Activated CD4-positive, alpha-beta memory T cell treated with anti-CD3 and anti-CD28 coated beads for 36 hours (primary cell): ENCODE data around the gene CBFA2T3. TPM values are rescaled to one million over a fixed set of nuclear protein-coding genes. Genes with fewer than 3 reads are reported as not detected.

Experiments
- CTCF ChIA-PET: fragments of 350-600 bp; sonication (Branson Sonifier 250); formaldehyde crosslinking; loops from one replicate; lab custom pipeline; 2021; ENCODE audit warnings: antibody characterized with exemption, inconsistent platforms; lab: Charles Lee
- POLR2A ChIA-PET: fragments of 350-600 bp; sonication (Branson Sonifier 250); formaldehyde crosslinking; loops from one replicate; lab custom pipeline; 2021; ENCODE audit warnings: antibody characterized with exemption; lab: Charles Lee
- DNase-seq: peaks from one replicate; pipeline ENCODE4 v3.0.0-alpha.2; 2020
- H3K27ac Mint-ChIP-seq: one replicate; pipeline ENCODE4 v1.8.0; 2021; ENCODE audit warnings: mixed read lengths
- H3K27me3 Mint-ChIP-seq: one replicate; pipeline ENCODE4 v1.8.0; 2021; ENCODE audit warnings: mixed read lengths
- H3K36me3 Mint-ChIP-seq: one replicate; pipeline ENCODE4 v1.8.0; 2021; ENCODE audit warnings: mixed read lengths
- H3K4me1 Mint-ChIP-seq: one replicate; pipeline ENCODE4 v1.8.0; 2021; ENCODE audit warnings: low read depth, mixed read lengths
- H3K4me3 Mint-ChIP-seq: one replicate; pipeline ENCODE4 v1.8.0; 2021; ENCODE audit warnings: mild to moderate bottlenecking, mixed read lengths
- H3K9me3 Mint-ChIP-seq: one replicate; pipeline ENCODE4 v1.8.0; 2021; ENCODE audit warnings: mixed read lengths
- intact Hi-C: fragments of 100-400 bp; cut with micrococcal nuclease; formaldehyde crosslinking; loops from one replicate; pipeline ENCODE4 v1.15.1; 2023
- total RNA-seq, 2 experiments: library from RNA; stranded (reverse); gene quantifications; one replicate each; pipeline ENCODE4 v1.2.3, GENCODE V29; 2021

The CBFA2T3 gene
- total RNA-seq, 2 experiments from 2014 or later = 0.12 TPM; not detected in 1

GRCh38 chr16:88940862-88941817, 35.9 kb downstream of the CBFA2T3 start:
- ChIA-PET POLR2A (no interaction called here), CTCF (interaction anchor here (0.9 to 2.8 kb wide), 3 partner anchors 83 to 226 kb away, joined by 4 to 13 read pairs (median 5); no protein-coding TSS in a partner anchor)
- intact Hi-C loops = no loop called here
- Mint-ChIP-seq H3K27ac (no peak overlapping the region), H3K36me3 (no peaks in the 10 kb centered on the region), H3K9me3 (no peaks in the 10 kb centered on the region), H3K4me1 (no peaks in the 10 kb centered on the region), H3K27me3 (peaks cover 43% of the 10 kb centered on the region), H3K4me3 (no peak overlapping the region)
- no peak for DNase-seq

GRCh38 chr16:88939972-88940861, 36.8 kb downstream of the CBFA2T3 start:
- Mint-ChIP-seq H3K4me1 (no peaks in the 10 kb centered on the region), H3K36me3 (no peaks in the 10 kb centered on the region), H3K4me3 (no peak overlapping the region), H3K9me3 (no peaks in the 10 kb centered on the region), H3K27ac (no peak overlapping the region), H3K27me3 (peaks cover 44% of the 10 kb centered on the region)
- ChIA-PET POLR2A (no interaction called here), CTCF (interaction anchor here (2.4 kb wide), 1 partner anchor 227 kb away, joined by 5 read pairs; no protein-coding TSS in a partner anchor)
- peak; percentile 16 for DNase-seq
- intact Hi-C loops = no loop called here

- no peak for DNase-seq
- Mint-ChIP-seq H3K27me3 (peaks cover 43% of the 10 kb centered on the region), H3K4me3 (no peak overlapping the region), H3K36me3 (no peaks in the 10 kb centered on the region), H3K4me1 (no peaks in the 10 kb centered on the region), H3K9me3 (no peaks in the 10 kb centered on the region), H3K27ac (no peak overlapping the region)
- intact Hi-C loops = no loop called here
- CTCF ChIA-PET = interaction anchor here (2.4 kb wide), 1 partner anchor 228 kb away, joined by 5 read pairs; no protein-coding TSS in a partner anchor
- POLR2A ChIA-PET = no interaction called here
Observed at GRCh38 chr16:88939245-88939971, 37.6 kb downstream of the CBFA2T3 start.

- intact Hi-C loops = no loop called here
Observed at GRCh38 chr16:88938777-88939244, 38.2 kb downstream of the CBFA2T3 start.

GRCh38 chr16:88938119-88938776, 38.8 kb downstream of the CBFA2T3 start:
- no peak overlapping the region for H3K4me3 Mint-ChIP-seq

More at GRCh38 chr16:88938777-88939244, 38.2 kb downstream of the CBFA2T3 start:
- no peaks in the 10 kb centered on the region for H3K4me1 Mint-ChIP-seq
- H3K27ac Mint-ChIP-seq = no peak overlapping the region
- DNase-seq = no peak
- H3K27me3 Mint-ChIP-seq = peaks cover 45% of the 10 kb centered on the region
- no peaks in the 10 kb centered on the region for H3K36me3 Mint-ChIP-seq
- POLR2A ChIA-PET = no interaction called here
- H3K4me3 Mint-ChIP-seq = no peak overlapping the region
- CTCF ChIA-PET = interaction anchor here (2.4 kb wide), 1 partner anchor 228 kb away, joined by 5 read pairs; no protein-coding TSS in a partner anchor
- no peaks in the 10 kb centered on the region for H3K9me3 Mint-ChIP-seq

GRCh38 chr16:88937206-88937621, 39.8 kb downstream of the CBFA2T3 start:
- H3K4me1 Mint-ChIP-seq = no peaks in the 10 kb centered on the region
- no peak overlapping the region for H3K4me3 Mint-ChIP-seq
- DNase-seq = no peak
- no peaks in the 10 kb centered on the region for H3K9me3 Mint-ChIP-seq
- ChIA-PET CTCF (no interaction called here), POLR2A (no interaction called here)
- no peaks in the 10 kb centered on the region for H3K36me3 Mint-ChIP-seq
- H3K27ac Mint-ChIP-seq = no peak overlapping the region
- intact Hi-C loops = no loop called here
- peaks cover 33% of the 10 kb centered on the region for H3K27me3 Mint-ChIP-seq

More at GRCh38 chr16:88938119-88938776, 38.8 kb downstream of the CBFA2T3 start:
- intact Hi-C loops = no loop called here
- Mint-ChIP-seq H3K4me1 (no peaks in the 10 kb centered on the region), H3K27ac (no peak overlapping the region), H3K9me3 (no peaks in the 10 kb centered on the region), H3K36me3 (no peaks in the 10 kb centered on the region), H3K27me3 (peaks cover 42% of the 10 kb centered on the region)
- DNase-seq = no peak
- CTCF ChIA-PET = no interaction called here
- POLR2A ChIA-PET = no interaction called here

- Mint-ChIP-seq H3K36me3 (no peaks in the 10 kb centered on the region), H3K4me1 (no peaks in the 10 kb centered on the region), H3K4me3 (no peak overlapping the region), H3K27ac (no peak overlapping the region), H3K9me3 (no peaks in the 10 kb centered on the region), H3K27me3 (peaks cover 30% of the 10 kb centered on the region)
- DNase-seq = no peak
- CTCF ChIA-PET = interaction anchor here (0.7 to 1.0 kb wide), 2 partner anchors 79 to 124 kb away, joined by 3 read pairs; no protein-coding TSS in a partner anchor
- intact Hi-C loops = loop anchor here (1.0 kb wide), 1 partner anchor 280 kb away; no protein-coding TSS in a partner anchor
- POLR2A ChIA-PET = no interaction called here
Observed at GRCh38 chr16:88936556-88937205, 40.3 kb downstream of the CBFA2T3 start.

- Mint-ChIP-seq H3K36me3 (no peaks in the 10 kb centered on the region), H3K4me1 (no peaks in the 10 kb centered on the region), H3K9me3 (no peaks in the 10 kb centered on the region), H3K27me3 (peaks cover 30% of the 10 kb centered on the region), H3K27ac (no peak overlapping the region), H3K4me3 (no peak overlapping the region)
- CTCF ChIA-PET = interaction anchor here (0.7 to 1.0 kb wide), 2 partner anchors 78 to 123 kb away, joined by 3 read pairs; no protein-coding TSS in a partner anchor
- POLR2A ChIA-PET = no interaction called here
- intact Hi-C loops = loop anchor here (1.0 kb wide), 1 partner anchor 280 kb away; no protein-coding TSS in a partner anchor
- DNase-seq = peak; percentile 36
Observed at GRCh38 chr16:88936008-88936555, 40.9 kb downstream of the CBFA2T3 start.

- no peaks in the 10 kb centered on the region for H3K9me3 Mint-ChIP-seq
- no peak for DNase-seq
- H3K27me3 Mint-ChIP-seq = peaks cover 24% of the 10 kb centered on the region
- CTCF ChIA-PET = no interaction called here
- H3K36me3 Mint-ChIP-seq = no peaks in the 10 kb centered on the region
- H3K4me1 Mint-ChIP-seq = no peaks in the 10 kb centered on the region
- intact Hi-C loops = no loop called here
- no peak overlapping the region for H3K4me3 Mint-ChIP-seq
- POLR2A ChIA-PET = no interaction called here
- H3K27ac Mint-ChIP-seq = no peak overlapping the region
Observed at GRCh38 chr16:88934066-88934667, 42.8 kb downstream of the CBFA2T3 start.

- ChIA-PET CTCF (no interaction called here), POLR2A (no interaction called here)
- DNase-seq = no peak
- H3K27ac Mint-ChIP-seq = no peak overlapping the region
- H3K4me3 Mint-ChIP-seq = no peak overlapping the region
- no peaks in the 10 kb centered on the region for H3K4me1 Mint-ChIP-seq
- intact Hi-C loops = no loop called here
- no peaks in the 10 kb centered on the region for H3K9me3 Mint-ChIP-seq
- H3K27me3 Mint-ChIP-seq = peaks cover 16% of the 10 kb centered on the region
- no peaks in the 10 kb centered on the region for H3K36me3 Mint-ChIP-seq
Observed at GRCh38 chr16:88932929-88933328, 44.1 kb downstream of the CBFA2T3 start.
